HL-60 (cell line): ENCODE measurements around the gene SLITRK1.

ENCODE experiments used
- DNase-seq, 2 experiments: peaks; one replicate each; pipeline ENCODE4 v3.0.0-alpha.2; 2010 to 2020; ENCODE audit warnings: low read depth in 1 of 2, low spot score in 1 of 2
- H3K27ac ChIP-seq: fragments of 250-450 bp; sonication (Bioruptor Pico); replicated peaks from 2 replicates; pipeline ENCODE4 v1.5.1; 2020; ENCODE audit warnings: mild to moderate bottlenecking, moderate library complexity
- H3K27me3 ChIP-seq: fragments of 250-450 bp; sonication (Bioruptor Pico); 2 replicates; pipeline ENCODE4 v1.5.1; 2021; ENCODE audit warnings: mild to moderate bottlenecking, moderate library complexity; ENCODE audit not compliant: insufficient read depth, poor library complexity, severe bottlenecking
- H3K4me3 ChIP-seq: replicated peaks from 2 replicates; pipeline ENCODE4 v1.5.1; 2011; ENCODE audit warnings: mild to moderate bottlenecking, control low read depth, low read length; ENCODE audit not compliant: insufficient read depth
- CTCF ChIP-seq: IDR thresholded peaks from one replicate; pipeline ENCODE4 v1.5.1; 2011; ENCODE audit warnings: low read length, control low read depth, inconsistent platforms; ENCODE audit not compliant: insufficient read depth
- GABPA ChIP-seq: IDR thresholded peaks from 2 replicates; pipeline ENCODE4 v1.6.1; 2012; ENCODE audit warnings: low read depth
- POLR2AphosphoS5 ChIP-seq: IDR thresholded peaks from 2 replicates; pipeline ENCODE4 v1.6.1; 2012; ENCODE audit warnings: low read depth
- SPI1 ChIP-seq: IDR thresholded peaks from 2 replicates; pipeline ENCODE4 v1.6.1; 2012; ENCODE audit warnings: low read depth, mild to moderate bottlenecking, borderline replicate concordance
- long read RNA-seq: library from polyadenylated mRNA; unstranded; transcript quantifications from one replicate; pipeline ENCODE4 v2.0.0, GENCODE V29; 2020
- TF ChIP-seq, protein P1 (sequence below): IDR thresholded peaks from 2 replicates; pipeline ENCODE4 v1.6.1; 2012; ENCODE audit warnings: low read depth; ENCODE audit not compliant: insufficient replicate concordance

SLITRK1 gene
- long read RNA-seq, result 0 reads

GRCh38 chr13:83881917-83882605 is at the start of gene SLITRK1:
Gene SLITRK1 (minus strand): TSS chr13:83882474. CDS start chr13:83881507, 967 bp downstream.
- no peak for DNase-seq
- Histone ChIP-seq H3K27ac (no peak within 1 kb of the TSS), H3K4me3 (no peak within 1 kb of the TSS), H3K27me3 (peaks cover 19% of the 10 kb centered on the region)
- no peak for TF ChIP-seq CTCF
- TF ChIP-seq, protein P1, sequence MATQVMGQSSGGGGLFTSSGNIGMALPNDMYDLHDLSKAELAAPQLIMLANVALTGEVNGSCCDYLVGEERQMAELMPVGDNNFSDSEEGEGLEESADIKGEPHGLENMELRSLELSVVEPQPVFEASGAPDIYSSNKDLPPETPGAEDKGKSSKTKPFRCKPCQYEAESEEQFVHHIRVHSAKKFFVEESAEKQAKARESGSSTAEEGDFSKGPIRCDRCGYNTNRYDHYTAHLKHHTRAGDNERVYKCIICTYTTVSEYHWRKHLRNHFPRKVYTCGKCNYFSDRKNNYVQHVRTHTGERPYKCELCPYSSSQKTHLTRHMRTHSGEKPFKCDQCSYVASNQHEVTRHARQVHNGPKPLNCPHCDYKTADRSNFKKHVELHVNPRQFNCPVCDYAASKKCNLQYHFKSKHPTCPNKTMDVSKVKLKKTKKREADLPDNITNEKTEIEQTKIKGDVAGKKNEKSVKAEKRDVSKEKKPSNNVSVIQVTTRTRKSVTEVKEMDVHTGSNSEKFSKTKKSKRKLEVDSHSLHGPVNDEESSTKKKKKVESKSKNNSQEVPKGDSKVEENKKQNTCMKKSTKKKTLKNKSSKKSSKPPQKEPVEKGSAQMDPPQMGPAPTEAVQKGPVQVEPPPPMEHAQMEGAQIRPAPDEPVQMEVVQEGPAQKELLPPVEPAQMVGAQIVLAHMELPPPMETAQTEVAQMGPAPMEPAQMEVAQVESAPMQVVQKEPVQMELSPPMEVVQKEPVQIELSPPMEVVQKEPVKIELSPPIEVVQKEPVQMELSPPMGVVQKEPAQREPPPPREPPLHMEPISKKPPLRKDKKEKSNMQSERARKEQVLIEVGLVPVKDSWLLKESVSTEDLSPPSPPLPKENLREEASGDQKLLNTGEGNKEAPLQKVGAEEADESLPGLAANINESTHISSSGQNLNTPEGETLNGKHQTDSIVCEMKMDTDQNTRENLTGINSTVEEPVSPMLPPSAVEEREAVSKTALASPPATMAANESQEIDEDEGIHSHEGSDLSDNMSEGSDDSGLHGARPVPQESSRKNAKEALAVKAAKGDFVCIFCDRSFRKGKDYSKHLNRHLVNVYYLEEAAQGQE, result peak; percentile 94

- DNase-seq, result no peak
- TF ChIP-seq SPI1, result no peak
- TF ChIP-seq, protein P1, result no peak
- no peak for TF ChIP-seq CTCF
- TF ChIP-seq GABPA, result no peak
- TF ChIP-seq POLR2AphosphoS5, result no peak
- Histone ChIP-seq H3K27ac (no peak overlapping the region), H3K4me3 (no peak overlapping the region), H3K27me3 (no peaks in the 10 kb centered on the region)
Measured at GRCh38 chr13:83929157-83929556, 46.9 kb upstream of the SLITRK1 start.

GRCh38 chr13:83919775-83920174 is 37.5 kb upstream of the SLITRK1 start:
- Histone ChIP-seq H3K4me3 (no peak overlapping the region), H3K27ac (no peak overlapping the region), H3K27me3 (no peaks in the 10 kb centered on the region)
- no peak for DNase-seq
- TF ChIP-seq SPI1, result no peak
- no peak for TF ChIP-seq GABPA
- no peak for TF ChIP-seq POLR2AphosphoS5
- TF ChIP-seq CTCF, result no peak
- TF ChIP-seq, protein P1, result no peak
